Vagina (tissue), 2 donors: ENCODE measurements around the gene TRIM59.

Experiments
- POLR2A ChIP-seq, 2 donors: fragments of 450-650 bp; IDR thresholded peaks; one replicate each; pipeline ENCODE4 v1.6.1; 2017; ENCODE audit warnings: antibody characterized with exemption in 2 of 2, mild to moderate bottlenecking in 2 of 2, moderate library complexity in 2 of 2
- TF ChIP-seq, protein P1 (sequence below), 3 experiments: fragments of 450-650 bp in 2 of 3; fragments of 200-600 bp in 1 of 3; sonication (generic) in 1 of 3; IDR thresholded peaks; one replicate each; pipeline ENCODE4 v1.5.1; 2017 to 2019; ENCODE audit warnings: antibody characterized with exemption in 3 of 3, mild to moderate bottlenecking in 2 of 3, moderate library complexity in 2 of 3

DNA sequence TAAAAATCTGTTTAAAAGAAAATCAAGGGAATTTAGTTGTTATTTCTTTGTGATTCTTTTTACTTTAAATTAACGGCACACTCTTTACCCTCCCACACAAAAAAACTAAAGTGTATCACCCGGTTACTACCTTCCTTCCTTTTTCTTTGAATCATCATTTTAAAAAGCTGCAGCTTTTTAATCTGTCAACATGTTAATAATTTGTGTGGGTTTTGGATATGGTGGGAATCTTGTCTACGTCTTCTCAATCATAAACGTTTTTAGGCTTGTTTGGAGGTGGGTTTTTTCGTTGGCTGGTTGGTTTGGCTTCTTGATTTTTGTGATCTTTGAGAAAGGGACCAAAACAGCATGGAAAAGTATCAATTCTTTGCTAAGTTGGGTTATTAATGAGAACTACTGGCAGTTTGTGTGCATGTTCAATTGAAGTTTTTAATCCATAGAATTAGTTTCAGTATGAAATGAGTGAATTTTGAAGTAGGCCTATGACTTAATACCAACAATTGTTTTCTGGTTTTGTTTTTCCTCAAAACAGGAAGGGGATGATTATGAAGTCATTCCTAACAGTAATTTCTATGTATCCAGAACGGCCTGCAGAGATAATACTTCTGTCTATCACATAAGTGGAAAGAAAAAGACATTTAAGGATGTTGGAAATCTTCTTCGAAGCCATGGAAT lies 45.7 kb downstream of the TRIM59 start:
- TF ChIP-seq, protein P1, sequence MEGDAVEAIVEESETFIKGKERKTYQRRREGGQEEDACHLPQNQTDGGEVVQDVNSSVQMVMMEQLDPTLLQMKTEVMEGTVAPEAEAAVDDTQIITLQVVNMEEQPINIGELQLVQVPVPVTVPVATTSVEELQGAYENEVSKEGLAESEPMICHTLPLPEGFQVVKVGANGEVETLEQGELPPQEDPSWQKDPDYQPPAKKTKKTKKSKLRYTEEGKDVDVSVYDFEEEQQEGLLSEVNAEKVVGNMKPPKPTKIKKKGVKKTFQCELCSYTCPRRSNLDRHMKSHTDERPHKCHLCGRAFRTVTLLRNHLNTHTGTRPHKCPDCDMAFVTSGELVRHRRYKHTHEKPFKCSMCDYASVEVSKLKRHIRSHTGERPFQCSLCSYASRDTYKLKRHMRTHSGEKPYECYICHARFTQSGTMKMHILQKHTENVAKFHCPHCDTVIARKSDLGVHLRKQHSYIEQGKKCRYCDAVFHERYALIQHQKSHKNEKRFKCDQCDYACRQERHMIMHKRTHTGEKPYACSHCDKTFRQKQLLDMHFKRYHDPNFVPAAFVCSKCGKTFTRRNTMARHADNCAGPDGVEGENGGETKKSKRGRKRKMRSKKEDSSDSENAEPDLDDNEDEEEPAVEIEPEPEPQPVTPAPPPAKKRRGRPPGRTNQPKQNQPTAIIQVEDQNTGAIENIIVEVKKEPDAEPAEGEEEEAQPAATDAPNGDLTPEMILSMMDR (IDR thresholded peaks at IDR 0.05), result no peak
- TF ChIP-seq POLR2A (IDR thresholded peaks at IDR 0.05), result no peak
